H9 (cell line): ENCODE data around the gene CHID1. TPM values are rescaled to one million over a fixed set of nuclear protein-coding genes. Genes with fewer than 3 reads are reported as not detected.

Source experiments
- DNase-seq: peaks from one replicate; pipeline ENCODE4 v3.0.0-alpha.2; 2017
- H2AFZ ChIP-seq: one replicate; pipeline ENCODE4 v1.6.1; 2013; ENCODE audit warnings: mild to moderate bottlenecking, low read length, control low read depth, moderate library complexity
- H2AK5ac ChIP-seq: 2 replicates; pipeline ENCODE4 v1.6.1; 2013; ENCODE audit warnings: low read length, control low read depth, mixed read lengths; ENCODE audit not compliant: insufficient read length
- H2BK120ac ChIP-seq: one replicate; pipeline ENCODE4 v1.6.1; 2013; ENCODE audit warnings: low read depth, mild to moderate bottlenecking, low read length, control low read depth, inconsistent platforms; ENCODE audit not compliant: poor library complexity, severe bottlenecking
- H2BK12ac ChIP-seq: 2 replicates; pipeline ENCODE4 v1.6.1; 2013; ENCODE audit warnings: low read length, control low read depth, mixed read lengths, low read depth; ENCODE audit not compliant: insufficient read length
- H2BK15ac ChIP-seq: 2 replicates; pipeline ENCODE4 v1.6.1; 2013; ENCODE audit warnings: low read depth, low read length, control low read depth
- H2BK20ac ChIP-seq: one replicate; pipeline ENCODE4 v1.6.1; 2013; ENCODE audit warnings: low read depth, mild to moderate bottlenecking, low read length, control low read depth, inconsistent platforms; ENCODE audit not compliant: poor library complexity, severe bottlenecking
- H2BK5ac ChIP-seq: 2 replicates; pipeline ENCODE4 v1.6.1; 2013; ENCODE audit warnings: low read length, control low read depth, mixed read lengths; ENCODE audit not compliant: insufficient read length
- H3K14ac ChIP-seq: 2 replicates; pipeline ENCODE4 v1.6.1; 2013; ENCODE audit warnings: low read length, control low read depth; ENCODE audit not compliant: insufficient read depth
- H3K18ac ChIP-seq: 2 replicates; pipeline ENCODE4 v1.6.1; 2013; ENCODE audit warnings: low read depth, mild to moderate bottlenecking, mixed read lengths, low read length, control low read depth; ENCODE audit not compliant: insufficient read length
- H3K23ac ChIP-seq: 2 replicates; pipeline ENCODE4 v1.6.1; 2013; ENCODE audit warnings: low read length, control low read depth, mixed read lengths, low read depth; ENCODE audit not compliant: insufficient read length
- H3K23me2 ChIP-seq: 2 replicates; pipeline ENCODE4 v1.6.1; 2013; ENCODE audit warnings: low read depth, mild to moderate bottlenecking, mixed read lengths, low read length, control low read depth; ENCODE audit not compliant: insufficient read length, poor library complexity, severe bottlenecking
- H3K27ac ChIP-seq: 2 replicates; pipeline ENCODE4 v1.5.1; 2013; ENCODE audit warnings: low read length, control low read depth, mixed read lengths, low read depth; ENCODE audit not compliant: insufficient read length
- H3K27me3 ChIP-seq: 2 replicates; pipeline ENCODE4 v1.6.1; 2013; ENCODE audit warnings: low read length, control low read depth, inconsistent platforms; ENCODE audit not compliant: insufficient read depth
- H3K4ac ChIP-seq: 2 replicates; pipeline ENCODE4 v1.6.1; 2013; ENCODE audit warnings: low read depth, mild to moderate bottlenecking, control low read depth, inconsistent platforms, low read length, moderate library complexity
- H3K4me1 ChIP-seq: 2 replicates; pipeline ENCODE4 v1.6.1; 2013; ENCODE audit warnings: low read length, control low read depth, inconsistent platforms; ENCODE audit not compliant: insufficient read depth
- H3K4me2 ChIP-seq: 2 replicates; pipeline ENCODE4 v1.6.1; 2013; ENCODE audit warnings: low read length, control low read depth, mixed read lengths; ENCODE audit not compliant: insufficient read length, insufficient read depth
- H3K56ac ChIP-seq: 2 replicates; pipeline ENCODE4 v1.6.1; 2013; ENCODE audit warnings: low read depth, mild to moderate bottlenecking, mixed read lengths, low read length, control low read depth; ENCODE audit not compliant: insufficient read length
- H3K79me1 ChIP-seq: 2 replicates; pipeline ENCODE4 v1.6.1; 2013; ENCODE audit warnings: low read depth, mild to moderate bottlenecking, moderate library complexity, low read length, control low read depth, inconsistent platforms; ENCODE audit not compliant: insufficient read depth, poor library complexity, severe bottlenecking
- H3K79me2 ChIP-seq: 2 replicates; pipeline ENCODE4 v1.6.1; 2013; ENCODE audit warnings: low read length, control low read depth, inconsistent platforms; ENCODE audit not compliant: insufficient read depth
- H3K9ac ChIP-seq: 2 replicates; pipeline ENCODE4 v1.6.1; 2013; ENCODE audit warnings: low read length, control low read depth, mixed read lengths; ENCODE audit not compliant: insufficient read length; ENCODE audit errors: extremely low read depth
- H3K9me3 ChIP-seq: one replicate; pipeline ENCODE4 v1.6.1; 2013; ENCODE audit warnings: low read depth, low read length, inconsistent platforms; ENCODE audit not compliant: control insufficient read depth
- H3T11ph ChIP-seq: one replicate; pipeline ENCODE4 v1.6.1; 2013; ENCODE audit warnings: mild to moderate bottlenecking, low read length, control low read depth, inconsistent platforms
- H4K20me1 ChIP-seq: one replicate; pipeline ENCODE4 v1.6.1; 2013; ENCODE audit not compliant: control insufficient read depth, insufficient read length, insufficient read depth
- H4K5ac ChIP-seq: 2 replicates; pipeline ENCODE4 v1.6.1; 2013; ENCODE audit warnings: low read depth, mild to moderate bottlenecking, mixed read lengths, low read length, control low read depth; ENCODE audit not compliant: insufficient read length
- H4K8ac ChIP-seq: replicated peaks from 2 replicates; pipeline ENCODE4 v1.6.1; 2013; ENCODE audit warnings: low read length, control low read depth, mixed read lengths, low read depth; ENCODE audit not compliant: insufficient read length
- H4K91ac ChIP-seq: 2 replicates; pipeline ENCODE4 v1.6.1; 2013; ENCODE audit warnings: low read depth, mild to moderate bottlenecking, moderate library complexity, mixed read lengths, low read length, control low read depth; ENCODE audit not compliant: insufficient read length
- H3K27ac Mint-ChIP-seq, 3 experiments: 2 replicates in 2 of 3; 3 replicates in 1 of 3; pipeline ENCODE4 v1.8.0; 2020 to 2021; ENCODE audit warnings: mixed read lengths in 3 of 3, mild to moderate bottlenecking in 1 of 3, moderate library complexity in 1 of 3
- H3K27me3 Mint-ChIP-seq: 2 replicates; pipeline ENCODE4 v1.8.0; 2021; ENCODE audit warnings: low read depth, mild to moderate bottlenecking, moderate library complexity, mixed read lengths
- H3K36me3 Mint-ChIP-seq, 3 experiments: 2 replicates in 2 of 3; 3 replicates in 1 of 3; pipeline ENCODE4 v1.8.0; 2020 to 2021; ENCODE audit warnings: low read depth in 3 of 3, mixed read lengths in 3 of 3; ENCODE audit not compliant: insufficient read depth in 1 of 3
- H3K4me1 Mint-ChIP-seq, 2 experiments: 2 replicates each; pipeline ENCODE4 v1.8.0; 2020; ENCODE audit warnings: mixed read lengths in 2 of 2
- H3K4me3 Mint-ChIP-seq, 2 experiments: 2 replicates in 1 of 2; 3 replicates in 1 of 2; pipeline ENCODE4 v1.8.0; 2020 to 2021; ENCODE audit warnings: mild to moderate bottlenecking in 2 of 2, mixed read lengths in 2 of 2, moderate library complexity in 1 of 2
- H3K9me3 Mint-ChIP-seq, 2 experiments: 2 replicates in 1 of 2; 3 replicates in 1 of 2; pipeline ENCODE4 v1.8.0; 2020; ENCODE audit warnings: mild to moderate bottlenecking in 2 of 2, mixed read lengths in 2 of 2, moderate library complexity in 1 of 2
- CTCF ChIP-seq: fragments of 200-600 bp; sonication (generic); conservative IDR thresholded peaks from 3 replicates; pipeline ENCODE4 v1.8.0; 2021; ENCODE audit warnings: antibody characterized with exemption, mild to moderate bottlenecking
- WGBS: extraction: QIAGEN DNeasy Blood & Tissue Kit; methylation state at CpG from one replicate; pipeline ENCODE4 v1.1.7; 2013; ENCODE audit warnings: missing lambda C conversion rate, low lambda C conversion rate, mixed read lengths; ENCODE audit not compliant: insufficient read length; ENCODE audit errors: extremely low coverage; 5-methylcytosine and 5-hydroxymethylcytosine counted together
- total RNA-seq: library from RNA; stranded (reverse); gene quantifications from 2 replicates; pipeline ENCODE4 v1.2.1, GENCODE V29; 2021

The CHID1 gene
- total RNA-seq, 1 experiment from 2014 or later, result 89.4 TPM

- no peaks in the 10 kb centered on the region for H3K23me2 ChIP-seq
- no peak overlapping the region for H3T11ph ChIP-seq
- H4K5ac ChIP-seq, result no peak overlapping the region
- no peaks in the 10 kb centered on the region for H4K20me1 ChIP-seq
- H2BK20ac ChIP-seq, result no peak overlapping the region
- no peak overlapping the region; a peak in 1 of 7 replicates for H3K27ac Mint-ChIP-seq
- H3K27me3 Mint-ChIP-seq, result peaks cover 21% of the 10 kb centered on the region
- no peak overlapping the region for H3K27ac ChIP-seq
- H3K4ac ChIP-seq, result no peak overlapping the region
- H3K4me1 ChIP-seq, result no peaks in the 10 kb centered on the region; the same call in 1 of the 2 replicates
- no peak for DNase-seq
- H3K23ac ChIP-seq, result no peak overlapping the region
- H3K9me3 Mint-ChIP-seq, result no peaks in the 10 kb centered on the region
- WGBS, result no CpG with 5 or more reads among the region's 27 CpGs
- H2BK15ac ChIP-seq, result no peak overlapping the region
- H3K79me1 ChIP-seq, result no peaks in the 10 kb centered on the region
- no peak overlapping the region for H3K4me2 ChIP-seq
- no peaks in the 10 kb centered on the region for H3K79me2 ChIP-seq
- no peak overlapping the region for H2BK5ac ChIP-seq
- no peak for TF ChIP-seq CTCF
- no peak overlapping the region for H3K9ac ChIP-seq
- no peak overlapping the region for H3K14ac ChIP-seq
- H2BK120ac ChIP-seq, result no peak overlapping the region
- H3K56ac ChIP-seq, result no peak overlapping the region
- no peak overlapping the region for H2BK12ac ChIP-seq
- peaks cover 0 to 13% (median 0%) of the 10 kb centered on the region in 3 experiments; a peak in 3 of 7 replicates for H3K36me3 Mint-ChIP-seq
- H3K9me3 ChIP-seq, result no peaks in the 10 kb centered on the region
- no peak overlapping the region for H3K18ac ChIP-seq
- no peak overlapping the region for H3K4me3 Mint-ChIP-seq
- H4K8ac ChIP-seq, result no peak overlapping the region
- no peak overlapping the region for H2AFZ ChIP-seq
- no peak overlapping the region for H2AK5ac ChIP-seq
- H3K4me1 Mint-ChIP-seq, result peaks cover 17 to 65% of the 10 kb centered on the region in 2 experiments
- no peaks in the 10 kb centered on the region for H3K27me3 ChIP-seq
- no peak overlapping the region for H4K91ac ChIP-seq
Observed at GRCh38 chr11:858053-858761, 52.4 kb downstream of the CHID1 start.
